Panc1 (cell line): ENCODE results near the gene RNU6-8. TPM values are rescaled to one million over a fixed set of nuclear protein-coding genes. Genes with fewer than 3 reads are reported as not detected.

Experiments used
- ATAC-seq: fragments of 200-7000 bp; cut with Tn5 transposase; 2 replicates; pipeline ENCODE4 v1.9.1; 2020; ENCODE audit warnings: mild to moderate bottlenecking, moderate library complexity
- BruUV-seq: library from RNA; stranded (reverse); fragments of 400-500 nt; replicated peaks from 2 replicates; lab custom pipeline; 2021; lab: Mats Ljungman, UMichigan
- CTCF ChIA-PET: fragments of 300-600 bp; sonication (Branson Sonifier 250); formaldehyde crosslinking; loops from one replicate; lab custom pipeline; 2022; ENCODE audit warnings: antibody characterized with exemption; lab: Charles Lee
- POLR2A ChIA-PET: fragments of 300-600 bp; sonication (Branson Sonifier 250); formaldehyde crosslinking; loops from one replicate; lab custom pipeline; 2022; ENCODE audit warnings: antibody characterized with exemption; lab: Charles Lee
- DNase-seq: peaks from one replicate; pipeline ENCODE4 v3.0.0-alpha.2; 2010; ENCODE audit warnings: low read depth, low spot score
- H3K27ac ChIP-seq: 2 replicates; pipeline ENCODE4 v1.5.1; 2011; ENCODE audit warnings: mild to moderate bottlenecking, low read length, inconsistent platforms
- H3K27me3 ChIP-seq: fragments of 200-500 bp; sonication (Bioruptor generic); 2 replicates; pipeline ENCODE4 v1.6.0; 2014; ENCODE audit warnings: low read length, inconsistent platforms; ENCODE audit not compliant: control insufficient read depth, insufficient read depth
- H3K36me3 ChIP-seq: fragments of 200-500 bp; sonication (Bioruptor generic); 2 replicates; pipeline ENCODE4 v1.5.1; 2014; ENCODE audit warnings: inconsistent platforms, mild to moderate bottlenecking, low read length, moderate library complexity; ENCODE audit not compliant: control insufficient read depth, insufficient read depth
- H3K4me1 ChIP-seq: 2 replicates; pipeline ENCODE4 v1.5.1; 2011; ENCODE audit warnings: inconsistent platforms, mild to moderate bottlenecking, low read length, moderate library complexity; ENCODE audit not compliant: control insufficient read depth, insufficient read depth
- H3K4me3 ChIP-seq, 2 experiments: 2 replicates each; pipeline ENCODE4 v1.5.1; 2011 to 2012; ENCODE audit warnings: low read depth in 2 of 2, low read length in 2 of 2, mild to moderate bottlenecking in 2 of 2, inconsistent platforms in 1 of 2, moderate library complexity in 1 of 2
- H3K9me3 ChIP-seq: fragments of 200-500 bp; sonication (Bioruptor generic); 2 replicates; pipeline ENCODE4 v1.5.1; 2014; ENCODE audit warnings: low read depth, mild to moderate bottlenecking, inconsistent platforms, low read length, moderate library complexity; ENCODE audit not compliant: control insufficient read depth, insufficient read depth
- POLR2AphosphoS5 ChIP-seq: IDR thresholded peaks from 2 replicates; pipeline ENCODE4 v1.6.1; 2012; ENCODE audit warnings: mild to moderate bottlenecking, low read depth, low read length, moderate library complexity
- SIN3A ChIP-seq: IDR thresholded peaks from 2 replicates; pipeline ENCODE4 v1.6.1; 2012; ENCODE audit warnings: low read depth, mild to moderate bottlenecking, low read length, moderate library complexity, borderline replicate concordance; ENCODE audit not compliant: insufficient read depth
- TCF7L2 ChIP-seq: IDR thresholded peaks from 2 replicates; pipeline ENCODE4 v1.6.1; 2011; ENCODE audit warnings: mild to moderate bottlenecking, low read depth, low read length, inconsistent platforms
- in situ Hi-C: cut with HindIII; loops from 2 replicates; pipeline ENCODE4 v1.10.0; 2016; ENCODE audit warnings: low sequenced_read_pairs, low pct_unique_long_range_greater_than_20kb
- intact Hi-C: fragments of 100-400 bp; cut with micrococcal nuclease; formaldehyde crosslinking; loops from one replicate; pipeline ENCODE4 v1.10.0; 2022; ENCODE audit not compliant: unreplicated experiment
- total RNA-seq: library from RNA; stranded (reverse); gene quantifications from one replicate; pipeline ENCODE4 v1.2.1, GENCODE V29; 2021; ENCODE audit not compliant: unreplicated experiment
- TF ChIP-seq, protein P1 (sequence below), 2 experiments: IDR thresholded peaks; 2 replicates each; pipeline ENCODE4 v1.6.1; 2011 to 2012; ENCODE audit warnings: low read depth in 2 of 2, control low read depth in 1 of 2, low read length in 1 of 2, mild to moderate bottlenecking in 1 of 2, moderate library complexity in 1 of 2; ENCODE audit not compliant: insufficient read depth in 1 of 2
- TF ChIP-seq, protein P2 (sequence below): fragments of 450-650 bp; IDR thresholded peaks from 2 replicates; pipeline ENCODE4 v1.5.1; 2017; ENCODE audit warnings: mild to moderate bottlenecking

RNU6-8 gene
- total RNA-seq, 1 experiment from 2014 or later: not detected

DNA sequence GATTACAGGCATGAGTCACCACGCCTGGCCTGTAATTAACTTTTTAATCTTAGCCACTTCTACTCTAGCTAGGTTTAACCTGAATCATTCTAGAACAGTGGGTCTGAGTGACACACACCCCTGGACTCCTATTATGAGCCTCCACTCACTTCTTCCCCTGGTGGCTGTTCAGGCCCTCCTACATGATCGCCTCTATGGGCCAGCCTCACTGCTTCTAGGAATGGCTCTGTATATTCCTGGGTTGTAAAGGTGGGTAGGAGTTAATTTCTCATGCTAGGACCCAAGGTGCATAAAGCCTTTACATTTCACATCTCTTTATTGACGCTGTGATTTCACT is 8.0 kb upstream of the RNU6-8 start:
- in situ Hi-C loops: no loop called here
- Histone ChIP-seq H3K36me3 (no peaks in the 10 kb centered on the region), H3K9me3 (no peaks in the 10 kb centered on the region), H3K27ac (no peak overlapping the region), H3K27me3 (no peaks in the 10 kb centered on the region), H3K4me3 (no peak overlapping the region), H3K4me1 (no peaks in the 10 kb centered on the region)
- no TSS peak for BruUV-seq
- CTCF ChIA-PET: interaction anchor here (0.6 kb wide), 1 partner anchor 464 kb away, joined by 8 read pairs; no protein-coding TSS in a partner anchor
- intact Hi-C loops: no loop called here
- no peak for ATAC-seq
- POLR2A ChIA-PET: no interaction called here
- DNase-seq: no peak
- TF ChIP-seq SIN3A (no peak), TCF7L2 (no peak), POLR2AphosphoS5 (no peak)
- TF ChIP-seq, protein P1, sequence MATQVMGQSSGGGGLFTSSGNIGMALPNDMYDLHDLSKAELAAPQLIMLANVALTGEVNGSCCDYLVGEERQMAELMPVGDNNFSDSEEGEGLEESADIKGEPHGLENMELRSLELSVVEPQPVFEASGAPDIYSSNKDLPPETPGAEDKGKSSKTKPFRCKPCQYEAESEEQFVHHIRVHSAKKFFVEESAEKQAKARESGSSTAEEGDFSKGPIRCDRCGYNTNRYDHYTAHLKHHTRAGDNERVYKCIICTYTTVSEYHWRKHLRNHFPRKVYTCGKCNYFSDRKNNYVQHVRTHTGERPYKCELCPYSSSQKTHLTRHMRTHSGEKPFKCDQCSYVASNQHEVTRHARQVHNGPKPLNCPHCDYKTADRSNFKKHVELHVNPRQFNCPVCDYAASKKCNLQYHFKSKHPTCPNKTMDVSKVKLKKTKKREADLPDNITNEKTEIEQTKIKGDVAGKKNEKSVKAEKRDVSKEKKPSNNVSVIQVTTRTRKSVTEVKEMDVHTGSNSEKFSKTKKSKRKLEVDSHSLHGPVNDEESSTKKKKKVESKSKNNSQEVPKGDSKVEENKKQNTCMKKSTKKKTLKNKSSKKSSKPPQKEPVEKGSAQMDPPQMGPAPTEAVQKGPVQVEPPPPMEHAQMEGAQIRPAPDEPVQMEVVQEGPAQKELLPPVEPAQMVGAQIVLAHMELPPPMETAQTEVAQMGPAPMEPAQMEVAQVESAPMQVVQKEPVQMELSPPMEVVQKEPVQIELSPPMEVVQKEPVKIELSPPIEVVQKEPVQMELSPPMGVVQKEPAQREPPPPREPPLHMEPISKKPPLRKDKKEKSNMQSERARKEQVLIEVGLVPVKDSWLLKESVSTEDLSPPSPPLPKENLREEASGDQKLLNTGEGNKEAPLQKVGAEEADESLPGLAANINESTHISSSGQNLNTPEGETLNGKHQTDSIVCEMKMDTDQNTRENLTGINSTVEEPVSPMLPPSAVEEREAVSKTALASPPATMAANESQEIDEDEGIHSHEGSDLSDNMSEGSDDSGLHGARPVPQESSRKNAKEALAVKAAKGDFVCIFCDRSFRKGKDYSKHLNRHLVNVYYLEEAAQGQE (IDR thresholded peaks at IDR 0.05; ENCODE audit: insufficient read depth in 1 of 2, low read depth in 2 of 2, low read length in 1 of 2): no peak
- TF ChIP-seq, protein P2, sequence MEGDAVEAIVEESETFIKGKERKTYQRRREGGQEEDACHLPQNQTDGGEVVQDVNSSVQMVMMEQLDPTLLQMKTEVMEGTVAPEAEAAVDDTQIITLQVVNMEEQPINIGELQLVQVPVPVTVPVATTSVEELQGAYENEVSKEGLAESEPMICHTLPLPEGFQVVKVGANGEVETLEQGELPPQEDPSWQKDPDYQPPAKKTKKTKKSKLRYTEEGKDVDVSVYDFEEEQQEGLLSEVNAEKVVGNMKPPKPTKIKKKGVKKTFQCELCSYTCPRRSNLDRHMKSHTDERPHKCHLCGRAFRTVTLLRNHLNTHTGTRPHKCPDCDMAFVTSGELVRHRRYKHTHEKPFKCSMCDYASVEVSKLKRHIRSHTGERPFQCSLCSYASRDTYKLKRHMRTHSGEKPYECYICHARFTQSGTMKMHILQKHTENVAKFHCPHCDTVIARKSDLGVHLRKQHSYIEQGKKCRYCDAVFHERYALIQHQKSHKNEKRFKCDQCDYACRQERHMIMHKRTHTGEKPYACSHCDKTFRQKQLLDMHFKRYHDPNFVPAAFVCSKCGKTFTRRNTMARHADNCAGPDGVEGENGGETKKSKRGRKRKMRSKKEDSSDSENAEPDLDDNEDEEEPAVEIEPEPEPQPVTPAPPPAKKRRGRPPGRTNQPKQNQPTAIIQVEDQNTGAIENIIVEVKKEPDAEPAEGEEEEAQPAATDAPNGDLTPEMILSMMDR: no peak

DNA sequence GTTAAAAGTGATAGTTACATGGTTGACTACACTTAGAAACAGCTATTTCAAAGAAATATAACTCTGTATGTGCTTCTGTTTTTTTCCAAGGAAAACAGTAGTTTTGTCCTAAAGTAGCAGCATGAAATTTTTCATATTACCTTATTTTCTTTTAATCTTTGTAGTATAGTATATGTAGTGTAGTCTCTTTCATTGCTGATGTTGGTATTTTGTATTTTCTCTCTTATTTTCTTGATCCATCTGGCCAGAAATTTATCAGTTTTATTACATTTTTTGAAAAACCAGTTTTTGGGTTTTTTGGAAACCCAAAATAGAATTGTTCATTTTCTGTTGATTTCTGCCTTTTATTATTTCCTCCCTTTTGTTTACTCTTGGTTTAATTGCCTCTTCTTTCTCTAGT is 6.4 kb upstream of the RNU6-8 start:
- Histone ChIP-seq H3K4me1 (no peaks in the 10 kb centered on the region), H3K4me3 (no peak overlapping the region), H3K27me3 (no peaks in the 10 kb centered on the region), H3K36me3 (no peaks in the 10 kb centered on the region), H3K27ac (no peak overlapping the region), H3K9me3 (no peaks in the 10 kb centered on the region)
- CTCF ChIA-PET: no interaction called here
- no peak for ATAC-seq
- DNase-seq: no peak
- TF ChIP-seq, protein P1 (IDR thresholded peaks at IDR 0.05; ENCODE audit: insufficient read depth in 1 of 2, low read depth in 2 of 2, low read length in 1 of 2): no peak
- TF ChIP-seq, protein P2: no peak
- TF ChIP-seq SIN3A: no peak
- no peak for TF ChIP-seq POLR2AphosphoS5
- no peak for TF ChIP-seq TCF7L2
- no TSS peak for BruUV-seq
- in situ Hi-C loops (no loop called here), intact Hi-C loops (loop anchor here (10.0 kb wide), 1 partner anchor 135 kb away; the partner anchor contains the start of gene ARHGAP5)
- POLR2A ChIA-PET: no interaction called here
